Osteocyte (in vitro differentiated cells): ENCODE results near the gene PPA2. TPM values are rescaled to one million over a fixed set of nuclear protein-coding genes. Genes with fewer than 3 reads are reported as not detected.
"Not testable (repeated sequence)": the region's sequence is repeated elsewhere in the genome, so short reads cannot be mapped to it uniquely, and the experiment has no call there.

Experiments used
- DNase-seq: peaks from one replicate; pipeline ENCODE4 v3.0.0; 2021; ENCODE audit warnings: mixed read lengths; ENCODE audit not compliant: unreplicated experiment; ENCODE audit errors: extremely low spot score
- H3K27ac Mint-ChIP-seq: one replicate; pipeline ENCODE4 v1.8.0; 2021; ENCODE audit warnings: mild to moderate bottlenecking, mixed read lengths; ENCODE audit not compliant: unreplicated experiment
- H3K27me3 Mint-ChIP-seq: one replicate; pipeline ENCODE4 v1.8.0; 2021; ENCODE audit warnings: mixed read lengths; ENCODE audit not compliant: unreplicated experiment
- H3K36me3 Mint-ChIP-seq: one replicate; pipeline ENCODE4 v1.8.0; 2021; ENCODE audit warnings: mixed read lengths; ENCODE audit not compliant: unreplicated experiment
- H3K4me1 Mint-ChIP-seq: one replicate; pipeline ENCODE4 v1.8.0; 2021; ENCODE audit warnings: mixed read lengths; ENCODE audit not compliant: unreplicated experiment
- H3K4me3 Mint-ChIP-seq: one replicate; pipeline ENCODE4 v1.8.0; 2021; ENCODE audit warnings: mild to moderate bottlenecking, moderate library complexity, mixed read lengths; ENCODE audit not compliant: unreplicated experiment
- H3K9me3 Mint-ChIP-seq: one replicate; pipeline ENCODE4 v1.8.0; 2021; ENCODE audit warnings: mixed read lengths; ENCODE audit not compliant: unreplicated experiment
- total RNA-seq: library from RNA; stranded (reverse); gene quantifications from 2 replicates; pipeline ENCODE4 v1.2.1, GENCODE V29; 2021
- TF ChIP-seq, protein P1 (sequence below): fragments of 200-600 bp; sonication (generic); IDR thresholded peaks from 2 replicates; pipeline ENCODE4 v1.5.0; 2021; ENCODE audit warnings: antibody characterized with exemption, mild to moderate bottlenecking, moderate library complexity

Gene PPA2
- total RNA-seq, 1 donor from 2014 or later: 68.2 TPM

DNA sequence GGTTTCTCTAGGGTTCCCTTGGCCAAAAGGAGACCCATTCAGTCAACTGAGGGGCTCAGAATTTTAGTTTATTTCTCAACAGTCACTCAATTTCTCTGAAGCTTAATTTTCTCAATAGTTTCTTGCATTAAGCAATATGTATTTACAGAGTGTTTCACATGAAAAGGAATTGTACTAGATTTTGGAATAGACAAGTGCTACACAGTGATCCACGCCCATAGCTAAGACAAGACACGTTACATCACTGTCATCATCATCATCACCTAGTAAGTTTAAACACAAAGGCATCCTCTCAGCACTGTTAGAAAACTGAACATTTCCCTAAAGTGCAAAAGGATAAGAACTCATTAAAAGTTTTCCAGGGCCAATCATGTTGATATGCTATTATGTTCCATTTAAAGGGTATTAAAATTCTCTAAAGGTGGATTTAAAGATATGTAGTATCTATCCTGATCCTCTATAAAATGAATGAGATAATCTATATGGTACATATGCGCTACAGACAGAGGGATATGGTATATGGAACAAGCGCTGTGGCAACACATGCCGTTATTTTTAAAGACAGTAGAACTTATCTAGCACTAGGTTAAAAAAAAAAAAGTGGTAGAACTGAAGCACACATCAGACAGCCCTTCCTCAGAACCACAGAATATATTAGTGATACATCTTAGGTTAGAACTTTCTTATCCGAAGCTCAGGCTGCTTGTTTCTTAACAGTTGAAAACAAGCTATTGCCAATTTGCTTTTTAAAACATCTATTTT is 12.1 kb downstream of the PPA2 start:
- TF ChIP-seq, protein P1, sequence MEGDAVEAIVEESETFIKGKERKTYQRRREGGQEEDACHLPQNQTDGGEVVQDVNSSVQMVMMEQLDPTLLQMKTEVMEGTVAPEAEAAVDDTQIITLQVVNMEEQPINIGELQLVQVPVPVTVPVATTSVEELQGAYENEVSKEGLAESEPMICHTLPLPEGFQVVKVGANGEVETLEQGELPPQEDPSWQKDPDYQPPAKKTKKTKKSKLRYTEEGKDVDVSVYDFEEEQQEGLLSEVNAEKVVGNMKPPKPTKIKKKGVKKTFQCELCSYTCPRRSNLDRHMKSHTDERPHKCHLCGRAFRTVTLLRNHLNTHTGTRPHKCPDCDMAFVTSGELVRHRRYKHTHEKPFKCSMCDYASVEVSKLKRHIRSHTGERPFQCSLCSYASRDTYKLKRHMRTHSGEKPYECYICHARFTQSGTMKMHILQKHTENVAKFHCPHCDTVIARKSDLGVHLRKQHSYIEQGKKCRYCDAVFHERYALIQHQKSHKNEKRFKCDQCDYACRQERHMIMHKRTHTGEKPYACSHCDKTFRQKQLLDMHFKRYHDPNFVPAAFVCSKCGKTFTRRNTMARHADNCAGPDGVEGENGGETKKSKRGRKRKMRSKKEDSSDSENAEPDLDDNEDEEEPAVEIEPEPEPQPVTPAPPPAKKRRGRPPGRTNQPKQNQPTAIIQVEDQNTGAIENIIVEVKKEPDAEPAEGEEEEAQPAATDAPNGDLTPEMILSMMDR: no peak
- Mint-ChIP-seq H3K4me1 (peaks cover 4% of the 10 kb centered on the region), H3K4me3 (no peak overlapping the region), H3K27me3 (no peaks in the 10 kb centered on the region), H3K27ac (no peak overlapping the region), H3K9me3 (peaks cover 4% of the 10 kb centered on the region), H3K36me3 (peaks cover 18% of the 10 kb centered on the region)
- no peak for DNase-seq

DNA sequence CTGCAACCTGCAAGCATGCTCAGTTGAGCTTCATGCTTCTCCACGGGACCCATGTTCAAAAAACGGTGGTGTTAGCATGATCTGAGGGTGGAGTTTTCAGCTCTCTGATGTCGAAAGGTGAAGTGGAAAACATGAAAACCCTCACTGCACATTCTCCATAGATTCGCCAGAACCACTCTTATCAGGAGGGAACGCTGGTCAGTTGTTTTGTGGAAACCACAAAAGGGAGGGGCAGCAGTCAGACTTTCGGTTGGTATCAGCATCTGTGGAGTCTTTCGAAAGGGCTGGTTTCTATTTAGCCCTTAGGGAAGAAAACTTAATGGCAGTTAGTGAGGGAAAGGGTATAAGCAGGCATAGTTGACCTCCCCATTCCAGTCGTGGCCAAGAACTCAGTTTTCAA is 12.6 kb downstream of the PPA2 start:
- TF ChIP-seq, protein P1: no peak
- Mint-ChIP-seq H3K4me1 (peaks cover 4% of the 10 kb centered on the region), H3K9me3 (peaks cover 4% of the 10 kb centered on the region), H3K4me3 (no peak overlapping the region), H3K36me3 (peaks cover 18% of the 10 kb centered on the region), H3K27me3 (no peaks in the 10 kb centered on the region), H3K27ac (no peak overlapping the region)
- DNase-seq: no peak

DNA sequence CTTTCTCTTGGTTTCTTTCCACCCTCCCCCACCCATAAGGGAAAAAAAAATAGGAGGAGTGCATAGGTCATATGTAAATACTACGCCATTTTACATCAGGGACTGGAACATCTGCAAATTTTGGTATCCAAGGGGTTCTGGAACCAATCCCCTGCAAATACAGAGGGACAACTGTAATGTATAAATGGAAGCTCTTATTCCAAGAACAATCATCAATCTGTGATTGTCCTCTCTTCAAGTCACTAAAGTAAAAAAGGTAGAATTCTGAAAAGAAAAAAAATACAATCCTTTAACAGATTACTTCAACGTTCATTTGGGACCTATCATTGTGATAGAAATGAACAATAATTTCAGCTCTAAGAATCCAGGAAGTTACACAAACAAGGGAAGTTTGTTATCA is 13.6 kb downstream of the PPA2 start:
- peaks cover 4% of the 10 kb centered on the region for H3K4me1 Mint-ChIP-seq
- no peaks in the 10 kb centered on the region for H3K27me3 Mint-ChIP-seq
- TF ChIP-seq, protein P1: no peak
- H3K4me3 Mint-ChIP-seq: no peak overlapping the region
- no peak for DNase-seq
- H3K36me3 Mint-ChIP-seq: peaks cover 19% of the 10 kb centered on the region
- H3K9me3 Mint-ChIP-seq: peaks cover 4% of the 10 kb centered on the region
- H3K27ac Mint-ChIP-seq: no peak overlapping the region

DNA sequence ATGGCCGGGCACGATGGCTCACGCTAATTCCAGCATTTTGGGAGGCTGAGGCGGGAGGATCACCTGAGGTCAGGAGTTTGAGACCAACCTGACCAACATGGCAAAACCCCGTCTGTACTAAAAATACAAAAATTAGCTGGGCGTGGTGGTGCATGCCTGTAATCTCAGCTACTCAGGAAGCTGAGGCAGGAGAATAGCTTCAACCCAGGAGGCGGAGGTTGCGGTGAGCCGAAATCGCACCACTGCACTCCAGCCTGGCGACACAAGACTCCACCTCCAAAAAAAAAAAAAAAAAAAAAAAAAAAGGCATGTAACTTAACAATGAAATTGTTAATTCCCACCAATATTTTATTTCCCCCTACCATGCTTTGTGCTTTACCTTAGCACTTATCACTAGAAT is 15.3 kb downstream of the PPA2 start:
- DNase-seq, H3K27ac Mint-ChIP-seq, H3K27me3 Mint-ChIP-seq, H3K9me3 Mint-ChIP-seq, H3K4me1 Mint-ChIP-seq, H3K4me3 Mint-ChIP-seq: not testable (repeated sequence)
- H3K36me3 Mint-ChIP-seq: peaks cover 29% of the 10 kb centered on the region

DNA sequence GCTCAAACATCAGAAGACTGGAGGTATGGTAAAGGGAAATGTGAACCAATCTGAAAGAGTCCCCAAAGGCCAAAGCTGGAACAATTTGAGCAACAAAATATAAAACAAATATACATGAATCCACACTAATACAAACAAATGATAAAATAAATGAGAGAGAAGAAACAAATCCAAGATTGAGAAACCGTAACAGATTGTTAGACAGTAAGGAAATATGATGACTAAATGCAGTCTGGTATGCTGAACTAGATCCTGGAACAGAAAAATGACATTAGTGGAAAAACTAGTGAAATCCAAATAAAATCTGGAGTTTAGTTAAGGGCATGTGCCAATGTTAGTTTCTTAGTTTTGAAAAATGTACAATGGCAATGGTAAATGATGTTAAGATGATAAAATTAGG is 15.9 kb downstream of the PPA2 start:
- TF ChIP-seq, protein P1: no peak
- Mint-ChIP-seq H3K9me3 (peaks cover 3% of the 10 kb centered on the region), H3K27ac (no peak overlapping the region), H3K4me1 (peaks cover 4% of the 10 kb centered on the region), H3K27me3 (no peaks in the 10 kb centered on the region), H3K4me3 (no peak overlapping the region), H3K36me3 (peaks cover 30% of the 10 kb centered on the region)
- DNase-seq: no peak
